ENCODE results near the gene AFP.

DNA sequence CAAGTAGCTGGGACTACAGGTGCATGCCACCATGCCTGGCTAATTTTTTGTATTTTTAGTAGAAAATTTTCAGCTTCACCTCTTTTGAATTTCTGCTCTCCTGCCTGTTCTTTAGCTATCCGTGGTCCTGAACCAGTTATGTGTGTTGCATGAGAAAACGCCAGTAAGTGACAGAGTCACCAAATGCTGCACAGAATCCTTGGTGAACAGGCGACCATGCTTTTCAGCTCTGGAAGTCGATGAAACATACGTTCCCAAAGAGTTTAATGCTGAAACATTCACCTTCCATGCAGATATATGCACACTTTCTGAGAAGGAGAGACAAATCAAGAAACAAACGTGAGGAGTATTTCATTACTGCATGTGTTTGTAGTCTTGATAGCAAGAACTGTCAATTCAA is 18.0 kb upstream of the AFP start:
- TF ChIP-seq ARNT (IDR thresholded peaks at IDR 0.05), result no peak
- no peak for TF ChIP-seq FOXK2 (IDR thresholded peaks at IDR 0.05)
- TF ChIP-seq CTBP1 (IDR thresholded peaks at IDR 0.05; ENCODE audit: borderline replicate concordance), result no peak
- TF ChIP-seq SP1 (IDR thresholded peaks at IDR 0.05), result no peak
- no peak for TF ChIP-seq BHLHE40 (IDR thresholded peaks at IDR 0.05; ENCODE audit: borderline replicate concordance)
- no peak for TF ChIP-seq SUZ12 (IDR thresholded peaks at IDR 0.05)

Data from HEK293T (cell line).